GM21526 (cell line): Measurements from ENCODE around the gene GLYR1.
"Not testable (repeated sequence)": the region's sequence is repeated elsewhere in the genome, so short reads cannot be mapped to it uniquely, and the experiment has no call there.

Source experiments
- ATAC-seq: cut with Tn5 transposase; IDR thresholded peaks from one replicate; pipeline ENCODE4 v1.9.1; 2021; ENCODE audit warnings: moderate library complexity; ENCODE audit not compliant: unreplicated experiment, low FRiP score

The GLYR1 gene

DNA sequence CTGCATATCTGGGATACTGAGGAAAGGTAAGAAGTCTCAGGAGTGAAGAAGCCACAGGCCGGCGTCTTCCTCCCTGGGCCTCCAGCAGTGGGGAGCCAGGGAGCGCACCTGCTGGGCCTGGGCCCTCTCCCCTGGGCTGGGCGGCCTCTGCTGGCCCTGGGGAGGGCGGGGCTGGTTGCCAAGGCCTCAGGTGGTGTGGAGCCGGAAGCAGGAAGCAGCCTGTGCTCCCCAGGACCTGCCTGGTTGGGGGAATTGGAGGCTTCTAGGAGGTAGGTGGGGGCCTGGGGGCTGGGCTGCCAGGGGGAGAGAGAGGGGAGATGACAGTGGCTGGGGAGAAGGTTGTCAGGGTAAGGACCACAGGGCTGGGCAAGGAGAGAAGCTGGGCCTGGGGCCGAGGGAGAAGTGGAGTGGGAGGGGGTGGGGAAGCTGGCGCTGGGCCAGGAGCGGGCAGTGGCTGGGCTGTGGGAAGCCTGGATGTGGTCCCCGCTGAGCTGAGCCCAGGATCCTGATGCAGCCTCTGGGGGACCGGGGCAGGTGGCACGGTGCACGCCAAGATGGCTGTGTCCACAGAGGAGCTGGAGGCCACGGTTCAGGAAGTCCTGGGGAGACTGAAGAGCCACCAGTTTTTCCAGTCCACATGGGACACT, 51.8 kb downstream of the GLYR1 start, which contains the start of gene SMIM22:
Gene SMIM22 (plus strand): TSS at position 189 of the 647 bp plus-strand sequence. CDS start 366 bp downstream, at position 555.
- no peak for ATAC-seq

DNA sequence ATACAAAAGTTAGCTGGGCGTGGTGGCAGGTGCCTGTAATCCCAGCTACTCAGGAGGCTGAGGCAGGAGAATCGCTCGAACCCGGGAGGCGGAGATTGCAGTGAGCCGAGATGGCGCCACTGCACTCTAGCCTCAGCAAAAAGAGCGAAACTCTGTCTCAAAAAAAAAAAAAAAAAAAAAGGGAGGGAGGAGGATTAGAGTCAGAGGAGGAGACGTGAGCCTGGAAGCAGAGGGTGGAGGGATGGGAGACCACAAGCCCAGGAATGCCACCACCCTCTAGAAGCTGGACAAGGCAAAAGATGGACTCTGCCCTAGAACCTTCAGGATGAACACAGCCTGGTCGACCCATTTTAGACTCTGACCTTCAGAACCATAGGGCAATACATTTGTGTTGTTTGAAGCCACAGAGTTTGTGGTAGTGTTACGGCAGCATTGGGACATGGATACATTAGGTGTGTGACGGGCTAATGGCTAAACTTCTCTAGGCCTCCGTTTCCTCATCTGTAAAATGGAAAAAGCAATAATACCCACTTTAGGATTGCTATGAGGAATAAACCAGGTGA, 54.1 kb downstream of the GLYR1 start:
- no peak for ATAC-seq

DNA sequence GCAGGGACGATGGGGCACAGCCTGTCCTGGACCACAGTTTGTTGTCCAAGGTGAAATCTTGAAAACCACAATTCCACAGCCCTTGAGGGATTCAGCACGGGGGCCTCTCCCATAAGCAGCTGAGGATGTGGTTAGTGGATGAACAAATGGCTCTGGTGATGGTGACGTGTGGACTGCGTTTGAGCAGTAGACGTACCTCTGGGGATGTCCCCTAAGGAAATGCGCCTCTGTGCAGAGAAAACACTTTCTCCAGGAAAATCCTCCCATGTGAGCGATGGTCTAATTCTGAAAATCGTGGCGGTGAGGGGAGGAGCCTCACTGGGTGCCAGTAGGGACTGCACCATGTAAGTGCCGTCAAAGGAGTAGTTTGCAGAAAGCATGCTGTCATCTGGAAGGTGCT, 56.2 kb downstream of the GLYR1 start:
- no peak for ATAC-seq

DNA sequence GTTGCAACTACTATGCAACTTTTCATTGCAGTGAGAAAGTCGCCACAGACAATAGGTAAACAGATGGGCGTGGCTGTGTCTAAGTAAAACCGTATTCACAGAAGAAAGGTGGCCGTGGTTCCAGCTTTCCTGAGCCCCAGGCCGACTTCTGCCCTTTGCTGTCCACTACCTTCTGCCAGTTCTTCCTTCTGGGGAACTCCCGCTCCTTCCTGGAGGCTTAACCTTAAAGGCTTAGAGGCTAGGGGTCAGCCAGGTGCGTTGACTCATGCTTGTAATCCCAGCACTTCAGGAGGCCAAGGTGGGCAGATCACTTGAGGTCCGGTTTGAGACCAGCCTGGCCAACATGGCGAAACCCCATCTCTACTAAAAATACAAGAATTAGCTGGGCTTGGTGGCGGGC, 56.8 kb downstream of the GLYR1 start:
- no peak for ATAC-seq

DNA sequence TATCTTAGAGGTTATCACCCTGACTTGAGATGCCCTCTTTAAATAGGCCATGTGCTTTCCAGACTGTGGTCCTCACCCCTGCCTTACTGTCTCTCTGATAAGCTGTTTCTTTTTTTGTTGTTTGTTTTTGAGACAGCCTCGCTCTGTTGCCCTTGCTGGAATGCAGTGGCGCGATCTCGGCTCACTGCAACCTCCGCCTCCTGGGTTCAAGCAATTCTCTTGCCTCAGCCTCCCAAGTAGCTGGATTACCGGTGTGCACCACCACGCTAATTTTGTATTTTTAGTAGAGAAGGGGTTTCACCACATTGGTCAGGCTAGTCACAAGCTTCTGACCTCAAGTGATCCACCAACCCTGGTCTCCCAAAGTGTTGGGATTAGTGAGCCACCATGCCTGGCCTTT, 58.2 kb downstream of the GLYR1 start:
- ATAC-seq: no peak

DNA sequence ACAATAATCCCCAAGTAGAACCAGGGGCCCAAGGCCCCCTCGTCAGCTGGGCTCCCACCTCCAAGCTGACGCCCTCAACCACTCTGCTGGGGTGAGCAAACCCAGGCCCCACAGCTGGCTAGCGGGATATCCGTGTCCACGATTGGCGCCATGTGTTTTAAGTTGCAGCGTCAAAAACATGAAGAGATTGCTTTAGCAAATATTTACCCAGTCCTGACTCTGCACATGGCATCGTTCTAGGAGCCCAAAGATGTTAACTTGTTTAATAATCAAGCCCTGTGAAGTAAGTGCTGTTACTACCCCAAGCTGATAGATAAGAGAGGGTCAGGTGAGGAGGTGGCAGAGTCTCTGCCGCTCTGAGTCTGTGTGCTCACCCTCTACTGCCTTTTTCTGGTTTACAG, 58.6 kb downstream of the GLYR1 start:
- no peak for ATAC-seq

DNA sequence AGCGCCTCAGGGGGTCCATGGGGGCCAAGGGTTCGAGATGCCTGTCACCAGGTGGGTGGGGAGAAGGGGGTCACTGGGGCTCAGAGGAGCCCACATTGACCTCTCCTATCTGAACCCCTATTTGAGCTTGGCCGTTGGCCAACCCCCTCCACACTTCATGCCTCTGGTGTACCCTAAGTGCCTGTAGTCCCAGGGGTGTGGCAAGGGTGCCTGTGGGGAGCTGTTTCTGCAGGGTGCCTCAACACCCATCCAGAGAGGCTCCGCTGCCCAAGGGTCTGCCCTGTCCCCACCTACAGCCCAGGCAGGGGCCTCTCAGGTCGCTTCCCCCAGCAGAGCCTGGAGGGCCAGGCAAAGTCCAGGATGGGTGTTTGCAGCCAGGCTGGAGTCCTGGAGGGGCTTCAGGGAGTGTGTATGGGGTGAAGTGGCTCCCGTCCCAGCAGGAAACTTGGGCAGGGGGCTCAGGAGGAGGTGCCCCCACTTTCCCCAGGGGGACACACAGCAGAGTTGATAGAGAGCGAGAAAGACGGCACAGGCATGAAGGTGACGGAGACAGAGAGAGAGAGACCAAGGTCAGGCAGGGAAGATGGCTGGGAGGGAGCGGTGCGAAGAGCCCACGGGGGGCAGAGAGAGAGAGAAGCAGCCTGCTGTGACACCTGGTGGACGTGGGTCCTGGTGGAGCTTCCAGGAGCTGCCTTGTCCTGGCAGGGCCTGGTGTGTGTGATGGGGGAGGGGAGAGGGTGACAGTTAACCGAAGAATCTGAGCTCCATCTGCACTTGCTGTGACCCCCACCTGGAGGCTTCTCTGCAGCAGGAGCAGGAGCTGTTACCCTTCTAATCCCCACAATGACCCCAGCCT, 59.2 kb downstream of the GLYR1 start, which contains the start of gene SEPTIN12:
Gene SEPTIN12 (minus strand): TSS at position 719 of the 856 bp plus-strand sequence. CDS start 700 bp downstream, at position 19.
- no peak for ATAC-seq

DNA sequence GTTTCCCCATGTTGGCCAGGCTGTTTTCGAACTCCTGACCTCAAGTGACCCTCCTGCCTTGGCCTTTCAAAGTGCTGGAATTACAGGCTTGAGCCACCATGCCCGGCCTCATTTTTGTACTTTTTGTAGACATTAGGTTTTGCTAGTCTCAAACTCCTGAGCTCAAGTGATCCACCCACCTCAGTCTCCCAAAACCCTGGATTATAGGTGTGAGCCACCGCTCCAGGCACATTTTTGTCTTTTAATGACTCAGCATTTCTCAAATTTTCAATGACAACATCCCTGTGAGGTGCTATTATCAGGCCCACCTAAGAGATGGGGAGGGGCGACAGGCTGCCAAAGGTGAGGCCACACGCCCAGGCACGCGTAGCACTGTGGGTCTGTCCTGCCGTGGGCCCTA, 60.0 kb downstream of the GLYR1 start:
- no peak for ATAC-seq

DNA sequence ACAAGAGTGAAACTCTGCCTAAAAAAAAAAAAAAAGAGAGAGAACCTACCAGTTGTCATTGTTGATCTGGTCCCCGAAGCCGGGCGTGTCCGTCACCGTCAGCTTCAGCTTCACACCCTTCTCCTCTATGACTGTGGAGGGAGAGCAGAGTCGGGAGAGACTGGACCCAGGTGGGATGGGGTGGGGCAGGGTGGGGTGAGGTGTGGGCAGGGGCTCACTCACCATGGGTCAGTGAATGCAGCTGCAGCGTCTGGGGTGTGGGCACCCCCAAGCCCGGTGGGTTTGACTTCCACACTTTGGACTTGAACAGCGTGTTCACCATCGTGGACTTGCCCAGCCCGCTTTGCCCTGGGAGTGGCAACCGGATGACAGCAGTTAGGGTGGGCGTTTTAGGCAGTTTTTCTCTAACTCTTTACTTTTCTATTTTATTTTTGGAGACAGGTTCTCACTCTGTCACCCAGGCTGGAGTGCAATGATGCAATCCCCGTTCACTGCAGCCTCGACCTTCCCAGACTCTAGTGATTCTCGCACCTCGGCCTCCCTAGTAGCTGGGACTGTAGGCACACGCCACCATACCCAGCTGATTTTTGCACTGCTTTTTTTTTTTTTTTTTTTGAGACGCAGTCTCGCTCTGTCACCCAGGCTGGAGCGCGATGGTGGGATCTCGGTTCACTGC, 61.2 kb downstream of the GLYR1 start:
- no peak for ATAC-seq

DNA sequence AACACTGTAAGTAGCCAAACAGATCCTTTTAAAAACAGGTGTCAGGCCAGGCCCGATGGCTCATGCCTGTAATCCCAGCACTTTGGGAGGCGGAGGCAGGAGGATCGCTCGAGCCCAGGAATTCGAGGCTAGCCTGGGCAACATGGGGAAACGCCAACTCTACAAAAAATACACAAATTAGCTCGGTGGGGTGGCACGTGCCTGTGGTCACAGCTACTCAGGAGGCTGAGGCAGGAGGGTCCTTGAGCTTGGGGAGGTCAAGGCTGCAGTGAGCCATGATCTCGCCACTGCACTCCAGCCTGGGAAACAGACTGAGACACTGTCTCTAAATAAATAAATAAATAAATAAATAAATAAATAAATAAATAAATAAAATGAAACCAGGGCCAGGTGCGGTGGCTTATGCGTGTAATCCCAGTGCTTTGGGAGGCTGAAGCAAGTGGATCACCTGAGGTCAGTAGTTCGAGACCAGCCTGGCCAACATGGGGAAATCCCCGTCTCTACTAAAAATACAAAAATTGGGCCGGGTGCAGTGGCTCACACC, 62.6 kb downstream of the GLYR1 start:
- ATAC-seq: not testable (repeated sequence)

DNA sequence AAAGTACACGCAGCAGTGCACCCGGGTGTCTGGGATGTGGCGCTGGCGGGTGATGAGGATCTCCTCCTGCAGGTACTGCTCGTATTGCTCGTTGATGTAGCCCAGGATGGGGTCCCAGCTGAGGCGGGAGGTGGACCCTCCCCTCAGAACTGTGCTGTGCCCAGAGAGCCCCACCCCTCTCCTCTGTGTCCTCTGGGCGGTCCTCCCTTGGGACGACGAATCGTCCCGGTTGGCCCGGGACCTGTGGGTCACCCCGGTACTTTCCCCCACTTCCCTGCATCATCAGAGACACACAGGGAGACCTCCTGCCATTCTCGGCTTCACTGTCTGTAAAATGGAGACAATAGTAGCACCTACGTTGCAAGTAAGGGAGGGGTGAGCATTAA, 63.1 kb downstream of the GLYR1 start:
- ATAC-seq: no peak

DNA sequence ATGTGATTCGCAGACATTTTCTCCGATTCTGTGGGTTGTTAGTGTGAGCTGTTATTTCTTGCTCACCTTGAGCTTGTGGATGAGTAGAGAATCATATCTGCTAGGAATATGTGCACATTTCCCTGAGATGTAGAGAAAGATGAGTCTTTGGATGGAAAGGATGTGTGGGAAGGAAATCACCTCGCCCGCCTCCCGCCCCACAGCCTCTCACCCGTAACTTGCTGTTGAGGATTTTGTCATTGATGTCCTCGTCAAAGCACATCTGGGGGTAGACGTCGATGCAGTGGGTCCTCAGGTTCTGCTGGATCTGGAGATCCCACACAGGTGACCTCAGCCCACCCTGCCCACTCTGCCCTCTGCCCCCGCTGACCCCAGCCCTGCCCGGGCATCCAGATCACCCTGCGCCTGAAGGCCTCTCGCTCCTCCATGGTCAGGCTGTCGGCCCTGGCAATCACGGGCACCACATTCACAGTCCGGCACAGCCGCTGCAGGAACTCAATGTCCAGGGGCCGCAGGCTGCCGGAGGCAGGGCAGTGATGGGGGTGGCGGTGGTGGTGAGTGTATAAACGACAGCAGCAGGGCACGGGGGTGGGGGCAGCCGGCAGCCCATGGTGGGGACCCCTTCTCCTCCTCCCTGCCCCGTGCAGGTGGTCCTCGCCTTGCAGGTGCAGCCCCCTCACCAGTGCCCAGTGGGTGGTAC, 63.7 kb downstream of the GLYR1 start:
- ATAC-seq: no peak

DNA sequence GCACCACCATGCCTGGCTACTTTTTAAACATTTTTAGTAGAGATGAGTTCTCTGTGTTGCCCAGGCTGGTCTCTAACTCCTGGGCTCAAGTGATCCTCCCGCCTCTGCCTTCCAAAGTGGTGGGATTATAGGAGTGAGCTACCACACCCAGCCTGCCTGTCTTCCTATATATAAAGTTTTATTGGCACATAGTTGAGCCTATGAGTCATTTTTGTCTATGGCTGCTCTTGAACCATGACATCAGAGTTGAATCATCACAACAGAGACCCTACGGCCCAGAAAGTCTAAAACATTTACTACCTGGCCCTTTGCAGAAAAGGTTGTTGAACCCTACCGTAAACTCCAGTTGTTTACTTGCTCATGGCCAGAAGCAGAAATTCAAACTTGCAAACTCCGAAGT, 66.9 kb downstream of the GLYR1 start:
- ATAC-seq: no peak

DNA sequence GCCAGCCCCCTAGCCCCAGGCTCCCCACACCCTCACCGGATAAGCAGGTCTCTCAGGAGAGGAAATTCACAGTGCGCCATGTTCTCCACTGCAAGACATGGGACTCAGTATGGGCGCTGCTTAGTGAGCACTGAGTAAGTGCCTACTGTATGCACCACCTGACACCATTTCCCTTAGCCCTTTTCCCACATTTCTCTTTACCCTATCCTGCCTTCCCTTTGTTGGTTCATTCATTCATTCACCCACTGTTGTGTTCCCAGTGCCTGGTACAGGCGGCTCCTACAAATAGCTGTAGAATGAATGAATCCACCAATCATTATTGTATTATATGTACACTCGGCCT, 69.1 kb downstream of the GLYR1 start:
- no peak for ATAC-seq

DNA sequence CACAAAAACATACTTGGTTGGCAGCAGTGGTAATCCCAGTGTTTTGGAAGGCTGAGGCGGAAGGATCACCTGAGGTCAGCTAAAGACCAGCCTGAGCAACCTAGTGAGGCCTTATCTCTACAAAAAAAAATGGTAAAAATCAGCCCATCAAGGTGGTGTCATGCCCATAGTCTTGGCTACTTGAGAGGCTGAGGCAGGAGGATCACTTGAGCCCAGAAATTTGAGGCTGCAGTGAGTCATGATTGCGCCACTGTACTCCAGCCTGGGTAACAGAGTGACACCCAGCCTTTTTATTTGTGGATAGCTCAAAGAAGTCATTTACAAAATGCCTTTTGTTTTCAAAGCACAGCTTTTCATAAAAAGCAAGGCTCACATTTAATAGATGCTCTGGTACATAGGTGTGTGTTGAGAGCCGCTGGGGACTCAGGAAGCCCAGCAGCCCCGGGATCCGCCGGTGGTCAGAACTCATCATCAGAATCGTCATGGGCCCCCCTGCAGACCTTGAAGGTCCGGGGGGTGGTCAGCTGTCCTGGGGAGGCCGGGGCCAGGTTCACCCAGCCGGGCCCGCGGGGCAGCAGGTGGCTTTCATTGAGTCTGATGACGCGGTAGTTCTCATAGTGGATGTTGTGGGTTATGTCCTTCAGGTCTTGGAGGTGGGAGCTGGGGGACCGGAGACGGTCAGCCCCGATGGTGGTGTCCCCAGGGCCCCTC, 69.6 kb downstream of the GLYR1 start:
- ATAC-seq: no peak

DNA sequence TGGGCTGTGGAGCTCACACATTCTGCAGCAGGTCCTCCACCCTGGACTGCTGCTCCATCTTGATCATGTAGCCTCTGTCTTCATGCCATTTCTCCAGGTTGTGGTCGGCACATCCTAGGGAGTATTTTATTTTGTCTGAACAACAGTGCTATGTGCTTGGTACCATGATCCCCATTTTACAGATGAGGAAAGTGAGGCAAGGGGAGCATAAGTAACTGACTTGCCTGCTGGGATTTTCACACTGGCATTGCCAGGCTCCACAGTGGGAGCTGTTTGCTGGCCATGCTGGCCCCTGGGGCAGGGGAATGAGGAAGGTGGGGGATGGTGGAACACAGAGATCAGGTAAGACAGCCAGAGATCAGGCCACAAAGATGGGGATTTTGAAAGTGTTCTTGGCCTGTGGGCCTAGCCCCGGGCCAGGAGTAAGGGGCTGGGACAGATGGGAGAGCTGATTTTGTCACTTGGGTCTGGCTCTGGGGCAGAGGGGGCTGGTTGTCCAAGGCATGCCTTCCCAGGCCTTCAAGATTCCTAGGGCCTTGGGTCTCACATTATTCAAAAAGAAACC, 70.9 kb downstream of the GLYR1 start:
- ATAC-seq: no peak

DNA sequence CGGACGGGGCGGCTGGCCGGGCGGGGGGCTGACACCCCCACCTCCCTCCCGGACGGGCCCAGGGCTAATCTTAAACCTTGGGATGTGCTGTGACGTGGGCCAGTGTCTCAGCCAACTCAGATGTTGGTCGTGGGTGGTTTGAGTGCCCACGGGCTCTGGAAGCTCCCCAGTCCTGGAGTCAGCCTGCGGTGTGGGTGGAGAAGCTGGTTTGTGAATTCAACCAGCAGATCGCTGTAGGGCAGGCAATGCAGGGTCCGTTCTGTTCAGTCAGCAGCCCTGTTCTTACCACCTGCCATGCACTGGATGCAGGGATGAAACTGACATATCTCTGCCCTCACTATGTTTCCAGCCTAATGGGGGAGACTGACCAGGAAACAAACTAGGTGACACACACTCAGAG, 72.1 kb downstream of the GLYR1 start:
- ATAC-seq: no peak

DNA sequence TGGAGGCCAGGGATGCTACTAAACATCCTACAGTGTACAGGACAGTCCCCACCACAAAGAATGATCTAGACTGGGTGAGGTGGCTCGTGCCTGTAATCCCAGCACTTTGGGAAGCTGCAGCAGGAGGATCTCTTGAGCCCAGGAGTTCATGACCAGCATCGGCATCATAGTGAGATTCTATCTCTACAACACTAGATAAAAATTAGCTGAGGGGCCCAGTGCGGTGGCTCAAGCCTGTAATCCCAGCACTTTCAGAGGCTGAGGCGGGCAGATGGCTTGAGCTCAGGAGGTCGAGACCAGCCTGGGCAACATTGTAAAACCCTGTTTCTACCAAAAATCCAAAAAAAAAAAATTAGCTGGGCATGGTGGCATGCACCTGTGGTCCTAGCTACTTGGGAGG, 74.7 kb downstream of the GLYR1 start:
- no peak for ATAC-seq

DNA sequence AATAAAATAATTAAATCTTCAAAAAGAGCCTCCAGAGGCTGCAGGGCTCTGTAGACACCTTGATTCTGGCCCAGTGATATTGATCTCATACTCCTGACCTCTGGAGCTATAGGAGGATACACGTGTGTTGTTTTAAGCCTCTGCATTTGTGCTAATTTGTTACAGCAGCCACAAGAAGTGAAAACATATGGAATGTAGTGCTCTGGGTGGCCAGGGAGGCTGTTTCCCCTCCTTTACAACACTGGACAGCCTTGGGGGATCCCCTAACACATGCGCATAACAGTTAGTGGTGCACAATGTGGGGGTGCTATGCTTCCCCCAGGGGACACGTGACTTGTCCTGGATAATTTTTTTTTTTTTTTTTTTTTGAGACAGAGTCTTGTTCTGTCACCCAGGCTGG, 75.4 kb downstream of the GLYR1 start:
- no peak for ATAC-seq
